SK-N-DZ (cell line): ENCODE data around the gene SLITRK3. TPM values are rescaled to one million over a fixed set of nuclear protein-coding genes. Genes with fewer than 3 reads are reported as not detected.

Experiments
- DNase-seq: peaks from one replicate; pipeline ENCODE4 v3.0.0-alpha.2; 2015; ENCODE audit warnings: low spot score
- polyA plus RNA-seq, 2 experiments: library from polyadenylated mRNA; depleted of rRNA; stranded (reverse); fragments of >200 nt; gene quantifications; 2 replicates each; pipeline ENCODE4 v1.2.3, GENCODE V29; 2014

The SLITRK3 gene
- polyA plus RNA-seq (2014; cell fraction: cytosol; rRNA removed), result 0.36 and 0.37 TPM in 2 replicates
- 0.18 TPM in 1 of 2 replicates, not detected in the other for polyA plus RNA-seq (2014; cell fraction: nucleus; rRNA removed)

DNA sequence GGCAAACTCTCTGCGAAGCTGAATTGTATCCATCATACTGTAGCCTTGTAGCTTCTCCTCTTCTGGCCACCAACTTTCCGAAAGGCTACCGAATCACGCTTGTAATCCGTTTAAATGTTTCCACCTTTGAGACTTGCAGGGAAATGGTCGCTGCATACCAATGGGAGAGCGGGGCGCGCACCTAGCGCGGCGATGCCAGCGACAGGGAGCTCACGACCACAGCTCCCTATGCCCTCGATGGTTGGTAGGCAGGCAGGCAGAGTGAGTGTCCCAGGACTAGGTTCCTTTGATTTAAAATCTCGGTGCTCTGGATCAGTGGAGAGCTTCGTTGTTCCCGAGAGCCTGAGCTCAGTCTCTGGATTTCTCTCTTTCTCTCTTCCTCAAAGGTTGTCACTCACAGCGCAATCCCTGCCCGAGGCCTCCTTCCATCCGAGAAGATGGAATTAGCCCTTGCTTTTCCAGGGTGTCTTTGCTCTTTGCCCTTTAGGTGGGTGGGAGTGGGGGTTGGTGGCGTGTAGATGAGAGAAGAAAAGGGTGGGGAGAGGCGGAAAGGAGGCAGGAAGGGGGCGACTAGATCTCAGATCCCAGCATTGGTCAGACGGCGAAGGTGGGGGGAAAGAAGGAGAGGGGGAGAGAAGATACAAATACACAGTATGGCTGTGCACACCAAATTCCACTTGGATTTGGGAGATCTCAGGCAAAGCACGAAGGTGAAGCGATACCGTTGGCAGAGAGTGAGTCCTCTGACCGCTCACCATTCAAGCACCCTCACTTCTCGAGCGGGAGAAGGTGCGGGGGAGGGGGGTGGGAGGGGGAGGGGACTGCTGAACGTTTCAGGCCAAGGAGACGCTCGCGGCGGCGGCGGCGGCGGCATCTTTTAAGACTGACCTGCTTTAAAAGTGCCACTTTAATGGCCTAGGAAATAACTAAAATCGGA is at the start of gene SLITRK3:
SLITRK3 (minus strand) TSS at position 745 of the 937 bp plus-strand sequence. CDS start 5,554 bp downstream, outside the sequence.
- DNase-seq, result peak; percentile 36

GRCh38 chr3:165243597-165243996 is 47.4 kb upstream of the SLITRK3 start:
- no peak for DNase-seq

DNA sequence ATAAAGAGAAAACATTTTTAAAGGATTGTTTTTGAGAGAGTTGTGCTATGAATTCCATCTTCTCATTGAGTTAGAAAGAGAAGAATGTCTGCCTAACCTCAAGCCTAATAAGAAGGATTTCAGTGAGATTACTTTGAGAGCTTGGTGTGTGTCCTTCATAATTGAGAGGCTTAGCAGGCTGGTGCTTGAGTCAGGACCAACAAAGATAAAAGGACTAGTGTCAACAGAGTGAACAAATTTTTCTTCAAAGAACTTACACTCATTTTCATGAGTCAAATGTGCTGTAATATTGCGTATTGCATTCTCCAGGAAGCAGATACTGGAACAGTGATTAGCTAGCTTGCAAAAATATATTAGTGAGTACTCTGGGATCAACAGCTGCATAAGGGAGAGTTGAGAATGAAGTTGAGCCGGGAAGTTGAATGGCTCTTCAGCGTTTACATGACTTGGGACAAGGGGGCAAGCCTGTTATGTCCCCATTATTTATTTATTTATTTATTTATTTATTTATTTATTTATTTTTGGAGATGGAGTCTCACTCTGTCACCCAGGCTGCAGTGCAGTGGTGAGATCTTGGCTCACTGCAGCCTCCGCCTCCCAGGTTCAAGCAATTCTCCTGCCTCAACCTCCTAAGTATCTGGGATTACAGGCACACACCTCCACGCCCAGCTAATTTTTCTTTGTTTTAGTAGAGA is 37.5 kb upstream of the SLITRK3 start:
- DNase-seq, result no peak

GRCh38 chr3:165225604-165226003 is 29.4 kb upstream of the SLITRK3 start:
- no peak for DNase-seq

- no peak for DNase-seq
Measured at GRCh38 chr3:165217739-165218138, 21.6 kb upstream of the SLITRK3 start.

DNA sequence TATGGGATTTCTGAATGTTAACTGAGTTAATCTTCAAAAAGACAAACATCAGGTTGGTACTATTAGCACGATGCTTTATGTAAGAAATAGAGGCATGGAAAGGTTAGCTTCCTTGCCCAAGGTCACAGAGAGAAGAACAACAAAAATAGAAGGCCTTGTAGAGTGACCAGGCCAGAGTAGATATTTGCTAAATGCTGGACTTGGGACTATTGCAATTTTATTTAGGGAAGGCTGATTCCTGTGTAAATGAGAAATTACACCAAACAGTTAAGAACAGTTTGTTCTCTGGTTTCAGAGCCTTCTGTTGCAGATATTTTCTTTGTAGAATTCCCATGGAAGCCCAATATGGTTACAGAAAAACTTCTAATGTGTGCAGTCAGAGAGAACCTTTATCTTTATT is 16.4 kb upstream of the SLITRK3 start:
- no peak for DNase-seq

DNA sequence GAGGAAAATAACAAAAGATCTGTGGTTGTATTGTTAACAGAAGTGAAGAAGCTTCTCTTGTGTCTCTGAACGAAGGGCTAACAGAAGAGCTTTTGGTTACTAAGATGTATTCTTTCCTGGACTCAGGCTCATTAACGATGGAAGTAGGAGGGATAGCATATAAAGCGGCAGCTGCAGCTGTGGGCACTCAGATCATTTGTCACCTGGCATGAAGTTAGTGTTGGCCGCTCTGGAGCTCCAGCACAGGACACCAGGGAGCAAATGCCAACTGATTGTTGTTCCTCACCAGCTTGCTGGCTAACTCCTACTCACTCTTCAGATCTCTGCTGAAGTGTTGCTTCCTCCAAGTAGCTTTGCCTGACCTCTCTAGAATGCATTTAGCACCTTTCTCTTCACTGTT is 15.5 kb upstream of the SLITRK3 start:
- no peak for DNase-seq

DNA sequence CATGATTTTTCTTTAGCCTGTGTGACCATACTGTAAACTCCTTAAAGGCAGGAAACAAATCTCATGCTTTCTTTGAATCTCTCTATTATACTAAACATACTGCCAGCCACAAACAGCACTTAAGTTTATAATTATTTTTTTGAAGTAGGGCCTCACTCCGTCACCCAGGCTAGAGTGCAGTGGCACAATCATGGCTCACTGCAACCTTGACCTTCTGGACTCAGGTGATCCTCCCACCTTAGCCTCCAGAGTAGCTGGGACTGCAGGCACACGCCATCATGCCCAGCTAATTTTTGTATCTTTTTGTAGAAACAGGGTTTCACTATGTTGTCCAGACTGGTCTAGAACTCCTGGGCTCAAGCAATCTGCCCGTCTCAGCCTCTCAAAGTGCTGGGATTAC is 14.5 kb upstream of the SLITRK3 start:
- DNase-seq, result no peak

DNA sequence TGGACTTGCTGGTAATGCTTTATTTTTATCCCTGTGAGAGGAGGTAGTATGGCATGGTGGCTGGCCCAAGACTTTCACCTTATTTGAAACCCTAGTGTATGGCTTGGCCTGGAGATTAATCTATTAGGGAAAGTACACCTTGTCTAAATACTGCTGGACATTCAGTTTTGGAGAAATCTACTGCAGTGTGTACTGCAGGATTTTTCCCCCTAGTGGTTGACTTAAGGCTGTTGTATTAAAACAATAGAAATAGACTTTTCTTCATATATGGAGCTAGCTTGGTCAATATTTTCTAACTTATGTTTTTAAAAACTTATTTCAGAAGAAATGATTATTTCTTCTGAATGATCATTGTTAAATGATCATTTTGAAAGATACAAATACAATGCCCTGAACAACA is 13.9 kb upstream of the SLITRK3 start:
- no peak for DNase-seq

DNA sequence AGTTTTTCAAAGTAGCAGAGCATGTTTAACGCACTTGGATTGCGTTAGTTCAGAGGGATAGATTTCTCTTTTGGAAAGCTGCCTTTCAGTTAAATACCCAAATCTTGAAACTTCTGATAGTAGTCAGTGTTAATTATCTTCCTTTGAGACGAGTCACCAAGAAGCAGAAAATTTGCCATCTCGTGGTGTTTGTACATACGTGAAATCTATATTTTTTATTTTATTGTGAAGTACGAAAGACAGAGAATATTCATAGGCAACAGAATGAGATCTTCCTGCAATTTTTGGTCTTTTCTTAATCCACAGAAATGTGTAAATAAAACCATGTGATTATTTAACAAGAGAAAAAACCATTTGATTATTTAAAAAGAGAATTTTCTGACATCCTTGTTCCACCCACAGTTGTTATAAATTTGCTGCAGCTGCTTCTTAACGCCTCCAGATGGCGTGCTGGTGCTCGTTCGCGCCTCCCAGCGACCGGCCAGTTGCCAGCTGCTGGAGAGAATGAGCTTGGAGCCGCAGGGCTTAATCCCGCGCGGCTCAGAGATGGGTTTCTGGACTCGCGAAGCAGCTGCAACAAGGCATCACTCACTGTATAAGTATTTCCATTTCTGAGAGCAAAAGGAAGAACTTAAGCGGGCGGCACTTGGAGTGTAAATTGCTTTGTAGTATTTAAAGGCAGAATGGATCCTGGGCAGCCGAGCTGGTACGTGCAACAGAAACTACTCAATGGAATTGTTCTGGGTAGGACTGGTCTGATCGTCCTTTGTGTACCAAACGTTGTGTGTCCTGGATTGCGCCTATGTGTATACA is 10.5 kb upstream of the SLITRK3 start:
- DNase-seq, result peak; percentile 82

- no peak for DNase-seq
Measured at GRCh38 chr3:165204445-165204844, 8.3 kb upstream of the SLITRK3 start.

DNA sequence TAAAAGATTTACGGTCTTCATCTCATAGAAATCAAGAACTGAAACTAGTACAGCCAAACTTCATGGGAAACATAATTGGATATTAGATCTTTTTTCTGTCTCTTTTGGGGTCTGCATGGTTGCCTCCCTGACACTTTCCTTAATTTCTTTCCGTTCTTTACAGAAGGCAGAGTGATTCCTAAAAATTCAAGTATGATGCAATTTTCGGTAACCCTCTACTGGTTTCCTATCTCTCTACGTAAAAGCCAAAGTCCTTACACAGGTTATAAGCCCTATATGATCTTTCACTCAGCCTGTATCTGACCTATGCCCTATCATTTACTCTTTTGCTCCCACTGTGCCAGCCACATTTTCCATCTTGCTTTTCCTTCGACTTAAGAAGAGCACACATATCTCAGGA is 6.8 kb upstream of the SLITRK3 start:
- no peak for DNase-seq

- no peak for DNase-seq
Measured at GRCh38 chr3:165201964-165202363, 5.8 kb upstream of the SLITRK3 start.

DNA sequence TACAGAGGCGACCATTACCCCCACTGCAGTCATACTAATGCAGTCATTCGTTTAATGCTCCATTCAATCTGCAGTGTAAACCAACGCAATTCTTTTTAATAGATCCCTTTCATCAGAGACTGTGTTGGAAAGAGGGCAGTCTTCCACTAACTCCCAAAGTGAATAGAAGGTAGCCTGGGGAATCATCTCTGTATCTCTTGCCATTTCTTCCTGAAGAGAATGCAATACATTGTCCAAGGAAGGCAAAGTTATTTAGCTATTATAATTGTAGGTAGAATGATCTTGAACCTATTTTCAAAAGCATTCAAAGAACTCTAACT is 1.3 kb upstream of the SLITRK3 start:
- no peak for DNase-seq

- no peak for DNase-seq
Measured at GRCh38 chr3:165196577-165197480, 645 bp upstream of the SLITRK3 start.

GRCh38 chr3:165195241-165195639 is 944 bp downstream of the SLITRK3 start:
- DNase-seq, result peak; percentile 21

- no peak for DNase-seq
Measured at GRCh38 chr3:165194511-165195240, 1.5 kb downstream of the SLITRK3 start.

DNA sequence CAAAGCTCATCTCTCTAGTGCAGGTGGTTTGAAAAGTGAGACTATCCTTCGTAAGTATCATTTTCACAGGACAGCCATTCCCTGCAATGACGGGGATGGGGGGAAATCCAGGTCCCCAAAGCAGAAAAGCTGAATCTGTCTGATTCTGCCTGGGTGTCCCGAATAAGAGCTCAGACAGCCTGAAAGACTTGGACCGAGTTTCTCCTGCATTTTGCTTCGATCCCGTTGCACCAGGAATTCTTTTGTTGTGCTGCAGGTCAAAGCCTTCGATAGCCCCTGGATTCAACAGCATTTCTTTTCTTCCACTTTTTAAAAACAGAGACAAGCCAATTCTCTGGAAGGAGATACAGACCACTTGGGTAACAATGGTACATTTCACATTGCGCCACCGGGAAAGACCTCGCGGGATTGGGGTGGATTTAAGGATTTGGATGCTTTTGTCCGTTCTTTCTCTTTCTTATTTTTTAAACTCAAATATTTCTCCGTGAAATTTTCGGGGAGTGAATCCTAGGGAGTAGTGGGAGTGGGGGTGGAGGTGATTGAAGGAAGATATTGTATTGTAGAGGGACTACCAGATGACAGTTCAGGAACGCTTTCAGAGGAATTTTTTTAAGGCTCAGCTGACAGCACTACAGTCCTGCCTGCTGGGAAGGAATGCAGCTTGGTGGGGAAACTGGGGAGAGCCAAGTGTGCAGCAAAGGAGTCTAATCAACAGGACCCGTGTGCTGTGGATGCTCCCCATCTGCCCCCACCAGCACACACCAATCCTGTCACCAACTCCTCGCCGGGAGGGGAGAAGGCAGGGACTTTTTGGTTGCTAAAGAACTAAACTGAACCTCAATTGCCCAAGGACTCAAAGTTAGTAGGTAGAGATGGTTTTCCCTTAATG is 2.6 kb downstream of the SLITRK3 start:
- DNase-seq, result no peak

- DNase-seq, result peak; percentile 23
Measured at GRCh38 chr3:165192610-165193192, 3.5 kb downstream of the SLITRK3 start.
